Measurements from ENCODE around the gene ADM. TPM values are rescaled to one million over a fixed set of nuclear protein-coding genes. Genes with fewer than 3 reads are reported as not detected.
A peak's percentile ranks its signal among the peaks of the same experiment; 100 is the strongest.

Gene ADM
- total and polyA plus RNA-seq, 2 experiments from 2014 or later = 74.1 to 90.3 TPM

DNA sequence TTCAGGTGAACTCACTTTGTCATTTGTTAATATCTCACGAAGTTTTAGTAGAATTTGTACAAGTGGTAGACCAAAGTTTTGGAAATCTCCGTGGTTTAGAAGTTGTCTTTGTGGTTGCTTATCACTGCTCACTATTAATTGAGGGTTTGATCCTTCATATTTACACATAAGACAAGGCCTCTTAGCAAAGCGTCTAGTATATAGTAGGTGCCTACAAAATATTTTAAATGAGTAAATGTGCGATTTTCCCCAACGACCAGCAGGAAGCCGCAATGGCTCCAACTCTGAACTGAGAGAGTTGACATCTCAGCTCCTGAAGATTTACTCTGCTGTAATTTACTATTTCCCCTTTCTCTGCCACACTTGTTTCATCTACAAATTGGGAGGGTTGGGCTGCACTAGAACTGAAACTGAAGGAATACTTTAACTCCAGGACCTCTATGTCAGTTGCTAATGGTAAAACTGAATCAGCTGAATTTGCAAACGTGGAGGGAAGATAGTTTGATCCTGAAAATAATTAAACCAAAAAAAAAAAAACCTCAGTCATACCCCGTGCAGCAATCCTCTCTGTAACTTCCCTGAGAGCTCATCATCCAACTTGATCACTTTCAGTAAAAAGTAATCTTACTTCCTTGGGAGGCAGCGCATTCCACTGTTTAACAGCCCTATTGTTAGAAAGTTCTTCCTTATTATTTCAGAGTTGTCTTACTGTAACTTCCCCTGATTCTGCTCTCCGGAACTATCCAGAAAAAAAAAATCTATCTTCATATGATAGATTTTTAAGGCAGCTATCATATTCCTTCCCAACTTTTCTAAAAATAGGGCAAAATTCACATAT, 9.6 kb upstream of the ADM start:
- peak overlapping the region; percentile 98 for H2AFZ ChIP-seq
- H3K4me1 ChIP-seq (ENCODE audit: insufficient read depth) = peaks cover 20% of the 10 kb centered on the region
- H3K4me2 ChIP-seq = peak overlapping the region; percentile 98
- no peaks in the 10 kb centered on the region for H4K20me1 ChIP-seq (ENCODE audit: insufficient read depth, poor library complexity, severe bottlenecking)
- H3K9me3 ChIP-seq (ENCODE audit: low read depth) = no peaks in the 10 kb centered on the region
- DNase-seq (ENCODE audit: low spot score) = no peak
- no peaks in the 10 kb centered on the region for H3K36me3 ChIP-seq (replicated peaks; ENCODE audit: insufficient read depth, low read depth)
- H3K79me2 ChIP-seq = peaks cover 29% of the 10 kb centered on the region
- no peaks in the 10 kb centered on the region for H3K27me3 ChIP-seq
- WGBS (ENCODE audit: low lambda C conversion rate, missing lambda C conversion rate) = 41% methylated on average over 10 of the region's 10 CpGs
- H3K4me3 ChIP-seq = peak overlapping the region; percentile 93
- TF ChIP-seq EZH2phosphoT487 (IDR thresholded peaks at IDR 0.05; ENCODE audit: low read depth, severe bottlenecking, unreplicated experiment) = no peak
- TF ChIP-seq, protein P1, sequence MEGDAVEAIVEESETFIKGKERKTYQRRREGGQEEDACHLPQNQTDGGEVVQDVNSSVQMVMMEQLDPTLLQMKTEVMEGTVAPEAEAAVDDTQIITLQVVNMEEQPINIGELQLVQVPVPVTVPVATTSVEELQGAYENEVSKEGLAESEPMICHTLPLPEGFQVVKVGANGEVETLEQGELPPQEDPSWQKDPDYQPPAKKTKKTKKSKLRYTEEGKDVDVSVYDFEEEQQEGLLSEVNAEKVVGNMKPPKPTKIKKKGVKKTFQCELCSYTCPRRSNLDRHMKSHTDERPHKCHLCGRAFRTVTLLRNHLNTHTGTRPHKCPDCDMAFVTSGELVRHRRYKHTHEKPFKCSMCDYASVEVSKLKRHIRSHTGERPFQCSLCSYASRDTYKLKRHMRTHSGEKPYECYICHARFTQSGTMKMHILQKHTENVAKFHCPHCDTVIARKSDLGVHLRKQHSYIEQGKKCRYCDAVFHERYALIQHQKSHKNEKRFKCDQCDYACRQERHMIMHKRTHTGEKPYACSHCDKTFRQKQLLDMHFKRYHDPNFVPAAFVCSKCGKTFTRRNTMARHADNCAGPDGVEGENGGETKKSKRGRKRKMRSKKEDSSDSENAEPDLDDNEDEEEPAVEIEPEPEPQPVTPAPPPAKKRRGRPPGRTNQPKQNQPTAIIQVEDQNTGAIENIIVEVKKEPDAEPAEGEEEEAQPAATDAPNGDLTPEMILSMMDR (IDR thresholded peaks at IDR 0.05; ENCODE audit: poor library complexity) = no peak
- no peak for TF ChIP-seq EZH2 (IDR thresholded peaks at IDR 0.05; ENCODE audit: borderline replicate concordance)
- peak overlapping the region; percentile 99 for H3K27ac ChIP-seq
- no peaks in the 10 kb centered on the region for H3K9me2 ChIP-seq (replicated peaks; ENCODE audit: insufficient read depth)

DNA sequence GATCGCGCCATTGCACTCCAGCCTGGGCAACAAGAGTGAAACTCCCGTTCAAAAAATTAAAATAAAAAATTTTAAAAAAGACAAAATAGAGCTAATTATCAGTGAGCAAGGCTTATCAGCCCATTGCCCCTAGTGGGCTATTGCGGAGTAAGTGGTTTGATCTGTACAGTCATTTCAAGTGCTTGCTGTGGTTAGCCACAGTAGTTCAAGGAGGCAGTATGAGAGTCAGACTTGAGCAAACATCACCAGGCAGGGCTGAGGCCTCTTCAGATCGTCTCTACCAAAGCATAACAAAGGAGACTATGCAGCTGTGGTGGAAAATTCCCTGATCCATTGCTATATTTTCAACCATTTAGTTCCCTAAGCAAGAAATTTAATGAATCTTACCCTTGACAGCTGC, 6.5 kb upstream of the ADM start:
- 90% methylated on average over 5 of the region's 5 CpGs for WGBS (ENCODE audit: low lambda C conversion rate, missing lambda C conversion rate)
- TF ChIP-seq EZH2 (IDR thresholded peaks at IDR 0.05; ENCODE audit: borderline replicate concordance) = no peak
- TF ChIP-seq, protein P1 (IDR thresholded peaks at IDR 0.05; ENCODE audit: poor library complexity) = no peak
- TF ChIP-seq EZH2phosphoT487 (IDR thresholded peaks at IDR 0.05; ENCODE audit: low read depth, severe bottlenecking, unreplicated experiment) = no peak
- Histone ChIP-seq H4K20me1 (ENCODE audit: insufficient read depth, poor library complexity, severe bottlenecking) (no peaks in the 10 kb centered on the region), H3K36me3 (replicated peaks; ENCODE audit: insufficient read depth, low read depth) (no peaks in the 10 kb centered on the region), H3K9me3 (ENCODE audit: low read depth) (no peaks in the 10 kb centered on the region), H3K27me3 (no peaks in the 10 kb centered on the region), H3K9me2 (replicated peaks; ENCODE audit: insufficient read depth) (no peaks in the 10 kb centered on the region), H3K4me1 (ENCODE audit: insufficient read depth) (peaks cover 16% of the 10 kb centered on the region), H3K79me2 (no peaks in the 10 kb centered on the region), H3K4me2 (no peak overlapping the region), H2AFZ (no peak overlapping the region), H3K4me3 (no peak overlapping the region), H3K27ac (no peak overlapping the region)
- DNase-seq (ENCODE audit: low spot score) = no peak

DNA sequence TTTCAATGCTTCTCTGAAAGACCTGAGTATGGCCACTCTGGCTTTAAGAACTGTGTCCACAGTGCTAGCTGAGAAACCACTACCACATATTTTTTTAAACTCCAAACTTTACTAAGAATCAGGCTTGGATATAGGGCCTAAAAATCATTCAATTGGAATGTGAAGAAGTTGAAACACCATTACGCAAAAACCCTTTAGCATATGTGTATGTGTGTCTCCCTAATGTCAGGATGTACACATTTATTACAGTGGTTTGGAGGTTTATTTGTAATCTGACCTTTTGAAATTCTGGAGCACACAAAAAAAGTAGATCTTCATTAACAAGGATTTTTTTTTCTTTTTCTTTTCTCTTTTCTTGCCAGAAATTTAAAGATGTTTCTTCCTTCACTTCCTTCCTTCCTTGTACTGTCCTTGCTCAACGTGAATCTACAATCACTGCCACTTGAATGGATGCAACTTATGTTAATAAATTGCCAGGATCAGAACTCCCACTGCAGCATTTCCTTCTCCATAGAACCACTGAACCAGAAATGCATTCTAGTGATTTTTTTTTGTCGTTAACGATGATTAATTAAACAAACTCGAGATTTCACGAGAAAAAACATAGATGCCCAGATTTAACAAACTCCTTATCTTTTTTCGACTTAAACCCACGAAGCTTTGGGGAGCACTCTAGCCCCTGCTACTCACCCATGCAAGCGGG, 3.1 kb upstream of the ADM start:
- Histone ChIP-seq H3K27me3 (peaks cover under 1% of the 10 kb centered on the region), H3K9me3 (ENCODE audit: low read depth) (no peaks in the 10 kb centered on the region), H3K9me2 (replicated peaks; ENCODE audit: insufficient read depth) (no peaks in the 10 kb centered on the region), H4K20me1 (ENCODE audit: insufficient read depth, poor library complexity, severe bottlenecking) (peaks cover 2% of the 10 kb centered on the region), H3K4me2 (peak overlapping the region; percentile 89), H2AFZ (no peak overlapping the region), H3K4me3 (peak overlapping the region; percentile 70), H3K79me2 (peaks cover 3% of the 10 kb centered on the region), H3K27ac (peak overlapping the region; percentile 95), H3K4me1 (ENCODE audit: insufficient read depth) (peaks cover 9% of the 10 kb centered on the region), H3K36me3 (replicated peaks; ENCODE audit: insufficient read depth, low read depth) (no peaks in the 10 kb centered on the region)
- DNase-seq (ENCODE audit: low spot score) = no peak
- TF ChIP-seq EZH2 (IDR thresholded peaks at IDR 0.05; ENCODE audit: borderline replicate concordance) = no peak
- TF ChIP-seq EZH2phosphoT487 (IDR thresholded peaks at IDR 0.05; ENCODE audit: low read depth, severe bottlenecking, unreplicated experiment) = no peak
- TF ChIP-seq, protein P1 (IDR thresholded peaks at IDR 0.05; ENCODE audit: poor library complexity) = no peak
- 23% methylated on average over 9 of the region's 9 CpGs for WGBS (ENCODE audit: low lambda C conversion rate, missing lambda C conversion rate)
